CD4-positive, alpha-beta T cell treated with Interleukin-15 for 1 hour (primary cell): ENCODE measurements around the gene RAD51B.

Source experiments
- DNase-seq: peaks from one replicate; pipeline ENCODE4 v3.0.0-alpha.2; 2020

Gene RAD51B

DNA sequence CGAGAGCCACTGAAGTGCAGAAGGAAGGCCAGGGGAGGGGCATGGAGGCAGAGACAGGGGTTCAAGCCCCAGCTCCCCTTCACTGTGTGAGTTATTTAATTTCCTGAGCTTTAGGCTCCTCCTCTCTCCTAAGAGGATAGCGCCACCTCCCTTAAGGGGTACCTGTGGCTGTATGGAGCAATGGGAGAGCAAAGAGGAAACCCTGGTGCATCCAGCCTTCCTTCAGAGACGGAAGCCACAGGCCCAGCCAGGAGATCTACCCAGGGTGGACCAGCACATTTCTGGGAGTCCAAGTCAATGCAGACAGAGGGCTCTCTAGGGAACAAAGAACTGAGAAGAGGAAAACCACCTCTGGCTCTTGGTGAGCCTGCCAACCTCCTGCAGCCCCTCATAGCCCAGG lies 883.0 kb downstream of the RAD51B start:
- no peak for DNase-seq

DNA sequence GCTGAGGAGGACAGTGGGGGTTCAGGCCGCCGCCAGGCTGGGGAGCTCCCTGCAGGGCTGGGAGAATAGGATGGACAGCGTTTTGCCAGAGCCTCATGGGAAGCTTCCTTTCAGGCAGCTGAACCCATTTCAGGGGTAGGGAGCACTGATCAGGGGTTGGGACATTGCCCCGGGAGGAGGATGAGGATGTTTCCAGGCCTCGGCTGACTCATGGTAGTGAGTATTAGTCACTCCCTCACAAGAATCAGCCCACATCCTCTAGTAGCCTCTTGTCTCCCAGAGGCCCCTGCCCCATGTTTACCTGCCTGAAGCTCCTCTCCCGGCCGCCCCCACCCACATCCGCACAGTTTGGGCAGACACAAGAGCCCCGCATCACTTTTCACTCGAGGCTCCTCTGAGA lies 883.5 kb downstream of the RAD51B start:
- peak; percentile 44 for DNase-seq

DNA sequence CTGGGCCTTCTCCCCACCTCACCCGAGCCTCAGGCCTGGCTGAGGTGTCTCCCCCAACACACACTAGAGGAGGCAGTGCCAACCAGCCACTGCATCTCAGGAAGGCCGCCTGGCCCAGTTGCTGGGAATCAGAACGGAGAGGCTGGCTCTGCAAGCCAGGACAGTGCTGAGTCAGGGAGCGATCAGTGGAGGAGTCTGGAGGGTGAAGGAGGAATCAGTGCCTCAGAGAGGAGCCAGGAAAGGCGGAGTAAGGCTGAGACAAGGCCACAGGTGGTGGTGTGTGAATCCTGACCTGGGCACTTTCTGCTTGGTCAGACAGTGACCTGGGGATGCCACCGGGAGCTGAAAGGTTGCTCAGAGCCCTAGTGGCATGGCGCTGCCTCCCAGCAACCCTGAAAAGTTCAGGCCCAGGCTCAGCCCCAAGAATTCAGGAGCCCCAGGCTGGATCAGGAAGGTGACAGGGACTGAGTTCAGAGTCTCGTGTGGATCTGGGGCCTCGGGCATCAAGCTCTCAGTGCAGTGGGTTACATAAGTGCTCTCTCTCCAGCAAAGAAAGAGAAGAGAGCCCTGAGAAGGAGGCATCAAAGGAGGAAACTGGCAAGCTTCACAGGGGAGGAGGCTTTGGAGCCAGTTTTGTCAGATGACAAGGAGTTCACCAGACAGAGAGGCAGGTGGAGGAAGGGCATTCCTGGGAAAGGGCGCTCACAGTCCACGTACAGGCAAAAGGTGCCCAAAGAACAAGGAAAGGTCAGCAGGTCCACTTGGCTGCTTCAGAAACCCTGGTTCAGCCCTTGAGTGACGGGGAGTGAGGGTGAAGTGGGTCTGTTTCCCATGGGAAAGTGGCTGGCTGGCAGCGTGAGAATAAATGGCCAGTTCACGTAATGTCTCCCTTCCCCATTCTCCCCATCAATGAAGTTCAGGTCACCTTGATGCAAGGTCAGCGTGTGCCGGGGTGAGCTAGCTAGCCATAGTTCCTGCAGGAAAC lies 885.4 kb downstream of the RAD51B start:
- DNase-seq, result no peak

DNA sequence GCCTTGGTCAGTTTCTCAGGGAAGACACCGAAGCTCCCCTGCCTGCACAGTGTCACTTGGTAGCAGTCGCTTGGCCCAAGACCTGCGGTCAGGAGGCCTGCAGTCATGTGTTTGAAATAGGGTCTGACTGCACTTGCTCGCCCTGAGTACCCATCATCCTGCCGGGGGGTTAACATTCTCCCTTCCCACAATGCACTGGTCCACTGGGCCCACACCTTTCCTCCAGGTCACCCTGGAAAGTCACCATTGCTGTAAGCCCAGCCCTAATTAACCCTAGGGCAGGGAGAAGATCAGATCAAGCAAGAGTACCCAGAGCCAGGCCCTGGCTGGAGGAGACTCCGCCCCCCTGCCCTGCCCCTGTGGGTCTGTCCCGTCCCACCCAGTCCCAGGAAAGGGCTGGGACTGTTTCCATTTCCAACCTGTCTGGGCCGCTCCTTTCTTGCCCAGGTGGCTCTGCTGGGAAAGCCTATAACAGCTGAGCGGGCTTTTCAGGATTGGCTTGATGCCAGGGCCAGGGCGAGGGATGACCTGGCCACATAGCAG lies 886.2 kb downstream of the RAD51B start:
- DNase-seq, result no peak

DNA sequence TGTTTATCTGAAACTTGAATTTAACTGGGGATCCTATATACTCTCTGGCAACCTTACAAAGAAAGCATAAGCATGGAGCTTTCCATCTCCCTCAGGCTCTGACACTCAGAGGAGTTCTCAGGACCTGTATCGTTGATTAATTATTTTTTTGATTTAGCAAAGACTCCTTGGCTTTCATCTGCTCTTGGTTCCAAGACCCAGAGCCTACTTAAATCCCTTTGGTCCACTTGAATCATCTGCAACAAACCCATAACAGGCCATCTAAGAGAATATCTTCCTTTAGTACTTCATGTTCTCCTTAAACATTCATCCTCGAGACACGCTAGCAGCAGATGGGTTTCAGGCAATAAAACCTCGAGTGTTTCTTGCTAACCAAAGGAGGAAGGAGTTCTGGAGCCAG lies 887.9 kb downstream of the RAD51B start:
- no peak for DNase-seq

DNA sequence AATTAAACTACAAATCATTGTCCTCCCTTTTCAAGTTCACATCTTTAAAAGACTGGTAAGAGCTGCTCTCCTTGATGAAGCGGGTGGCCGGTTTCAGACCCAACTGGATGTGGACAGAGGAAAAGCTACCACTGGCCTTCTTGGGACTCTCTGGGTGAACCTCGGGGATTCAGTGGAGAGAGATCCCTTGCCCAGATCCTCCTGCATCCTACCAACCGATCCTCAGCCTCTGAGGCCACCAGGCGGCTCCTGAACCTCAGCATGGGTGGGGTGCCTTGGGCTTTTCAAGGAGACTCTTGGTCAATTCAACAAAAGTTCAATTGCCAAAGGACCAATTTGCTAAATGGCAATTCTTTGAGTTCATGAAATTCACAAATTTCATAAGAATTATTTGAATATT lies 888.8 kb downstream of the RAD51B start:
- no peak for DNase-seq

DNA sequence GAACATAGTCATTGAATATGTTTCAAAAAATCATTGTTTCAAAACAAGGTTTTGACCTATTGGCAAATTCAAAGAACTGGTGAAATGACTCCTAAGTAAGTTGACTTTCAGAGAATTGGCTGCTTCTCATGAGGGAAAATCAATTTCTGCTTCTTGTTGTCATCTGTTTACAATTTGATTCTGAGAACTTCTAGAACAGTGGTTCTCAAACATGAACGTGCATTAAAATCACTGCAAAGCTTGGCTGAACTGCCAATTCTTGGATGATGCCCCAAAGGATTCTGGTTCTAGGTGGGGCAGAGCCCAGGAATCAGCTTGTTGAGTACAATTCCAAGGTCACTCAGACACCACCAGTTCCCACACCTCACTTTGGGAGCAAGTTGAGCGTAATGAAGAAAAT lies 889.4 kb downstream of the RAD51B start:
- no peak for DNase-seq

DNA sequence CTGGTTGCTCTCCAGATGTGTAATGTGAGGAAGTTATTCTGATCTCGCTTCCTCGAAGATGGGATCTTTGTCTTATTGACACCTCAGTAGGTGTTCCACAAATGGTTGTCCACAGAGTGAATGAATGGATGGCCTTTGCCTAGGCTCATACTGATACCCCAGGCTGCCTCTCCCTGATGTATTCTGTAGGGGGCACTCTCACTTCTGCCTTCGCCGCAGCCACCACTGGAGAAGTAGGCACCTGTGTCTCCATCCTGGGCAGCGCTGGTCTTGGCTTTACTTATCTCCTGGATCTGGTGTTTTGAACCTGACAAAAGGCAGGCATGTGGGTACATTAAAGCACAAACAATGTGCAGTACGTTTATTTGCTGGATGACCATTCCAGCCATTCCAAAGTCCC lies 891.2 kb downstream of the RAD51B start:
- no peak for DNase-seq

DNA sequence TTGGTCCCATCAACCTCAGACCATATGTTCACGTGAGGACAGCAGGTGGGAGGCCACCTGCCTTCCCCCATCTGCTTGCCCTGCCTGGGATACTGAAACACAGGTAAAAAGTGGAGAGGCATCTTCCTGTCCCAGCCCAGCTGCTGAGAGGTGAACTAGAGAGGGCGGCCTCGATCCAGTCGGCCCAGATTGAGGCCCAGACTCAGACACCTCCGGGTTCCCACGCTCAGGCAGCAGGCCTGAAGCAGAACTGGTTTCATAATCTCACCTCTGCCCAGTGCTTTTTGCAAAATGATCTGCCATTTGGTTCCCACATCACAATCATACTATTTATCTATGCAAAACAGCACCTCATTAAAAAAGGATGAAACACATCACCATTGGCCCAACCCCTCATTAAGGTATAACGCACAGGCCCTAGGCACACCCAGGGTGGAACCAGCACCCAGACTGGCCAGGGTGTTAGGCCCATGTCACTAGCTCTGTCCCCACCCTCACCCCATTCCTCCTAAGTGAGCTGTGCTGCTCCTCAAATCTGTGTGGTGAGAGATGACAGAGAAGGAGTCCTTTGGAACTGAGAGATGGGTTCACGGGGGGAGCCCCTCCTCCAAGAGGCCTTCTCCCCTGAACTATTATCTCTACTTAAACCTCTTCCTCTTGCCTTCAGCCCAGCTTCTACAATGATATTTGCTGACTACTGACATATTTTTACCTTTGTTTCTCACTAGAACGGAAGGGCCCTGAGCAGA lies 892.2 kb downstream of the RAD51B start:
- no peak for DNase-seq

DNA sequence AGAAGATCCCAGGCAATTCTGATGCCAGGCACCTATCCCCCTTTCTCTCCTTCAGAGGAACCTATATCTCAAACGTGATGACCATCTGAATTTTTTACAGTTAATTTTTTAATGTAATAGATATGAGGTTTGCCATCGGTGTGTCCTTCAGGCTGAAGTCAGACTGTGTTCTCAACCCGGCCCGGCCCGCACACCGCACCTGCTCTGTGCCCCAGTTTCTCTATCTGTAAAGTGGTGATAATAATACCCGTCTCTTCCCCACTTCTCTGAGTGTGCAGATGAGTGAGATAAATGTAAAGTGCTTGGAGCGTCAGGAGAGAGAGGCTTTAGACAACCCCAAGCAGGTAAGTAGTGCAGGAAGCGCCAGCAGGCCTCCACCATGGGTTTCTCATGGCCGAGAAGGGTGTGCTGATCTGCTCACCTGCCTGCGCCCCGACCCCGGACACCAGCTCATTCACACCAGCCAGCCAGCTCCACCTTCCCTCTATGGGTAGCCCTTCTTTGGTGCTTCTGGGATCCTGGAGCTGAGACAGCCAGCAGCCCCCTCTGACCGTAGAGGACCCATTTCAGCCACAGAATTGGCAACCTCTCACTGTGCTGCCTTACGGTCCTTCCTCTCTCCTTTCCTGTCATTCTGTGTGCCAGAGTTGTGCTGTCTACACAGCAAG lies 893.3 kb downstream of the RAD51B start:
- DNase-seq, result no peak

DNA sequence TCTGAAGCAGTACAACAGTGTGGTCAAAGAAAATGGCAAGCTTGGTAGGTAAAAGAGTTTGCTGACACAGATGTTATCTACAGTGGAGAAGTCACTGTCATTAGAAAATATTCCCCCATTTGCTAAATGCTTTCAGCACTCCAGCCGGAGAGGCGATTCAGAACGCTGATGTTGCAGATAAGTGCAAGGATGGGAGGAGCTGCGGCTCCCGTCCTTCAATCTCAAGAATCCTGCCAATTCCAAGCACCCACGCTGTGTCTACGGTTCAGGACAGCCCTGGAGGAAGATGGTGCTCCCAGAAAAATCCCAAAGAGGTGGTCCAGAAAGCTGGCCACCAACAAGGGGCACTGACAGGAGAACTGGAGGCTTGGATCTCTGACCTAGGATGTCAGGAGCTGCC lies 894.2 kb downstream of the RAD51B start:
- no peak for DNase-seq

DNA sequence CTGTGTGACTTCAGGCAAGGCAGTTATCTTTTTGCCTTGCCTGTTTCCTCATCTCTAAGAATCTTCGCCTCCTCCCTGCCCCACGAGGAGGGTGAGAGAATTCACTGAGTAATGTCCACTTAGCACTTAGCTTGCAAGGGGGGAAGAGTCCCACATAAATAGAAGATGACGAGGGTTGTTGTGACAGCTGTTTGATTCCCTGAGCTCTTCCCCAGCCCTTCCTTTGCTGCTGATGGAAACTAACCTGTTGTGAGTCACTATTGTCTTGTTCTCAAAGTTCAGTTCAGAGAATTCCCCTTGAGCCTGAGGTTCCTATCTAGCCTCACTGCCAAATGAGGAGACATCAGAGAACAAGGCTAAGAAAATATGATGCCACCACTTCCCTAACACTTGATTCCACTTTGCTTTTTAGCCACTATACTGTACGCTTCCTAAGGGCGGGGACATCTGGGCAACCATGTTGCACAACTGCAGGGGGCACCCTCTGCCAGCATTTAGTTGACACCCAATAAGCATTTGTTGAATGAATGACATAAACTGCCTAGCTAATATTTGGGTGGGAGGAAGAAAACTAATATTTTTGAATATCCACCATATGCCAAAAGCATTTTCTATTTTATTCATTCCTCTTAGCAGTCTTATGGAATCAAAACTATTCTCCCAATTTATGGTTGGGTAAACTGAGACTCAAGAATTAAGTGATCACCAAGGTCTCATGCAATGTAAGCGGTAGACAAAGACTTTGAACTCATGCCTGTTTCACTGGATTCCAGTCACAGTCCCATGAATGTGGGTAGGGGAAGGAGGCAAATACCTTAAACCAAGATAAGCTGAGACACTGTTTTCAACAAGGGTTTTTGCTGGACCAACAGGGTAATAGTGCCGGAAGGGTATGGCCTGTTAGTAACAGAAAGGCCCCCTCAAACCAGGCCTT lies 895.7 kb downstream of the RAD51B start:
- peak; percentile 44 for DNase-seq

DNA sequence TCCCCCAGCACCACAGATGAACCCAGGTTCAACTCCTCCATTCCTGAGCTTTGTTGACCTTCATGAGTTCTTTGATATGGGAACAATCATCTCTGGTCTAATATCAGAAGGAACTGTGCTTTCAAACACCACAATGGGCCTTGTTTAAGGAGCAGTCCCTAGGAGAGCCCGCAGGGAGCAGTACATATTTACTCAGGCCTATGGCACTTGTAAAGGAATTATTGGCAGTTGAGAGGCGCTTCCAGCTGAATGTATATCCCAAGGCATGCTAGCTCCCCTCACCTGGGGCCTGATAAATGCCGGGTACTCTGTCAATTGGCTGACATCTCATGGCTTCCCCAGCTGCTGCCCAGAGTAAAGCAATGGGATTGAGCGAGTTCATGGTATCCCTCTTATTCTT lies 897.1 kb downstream of the RAD51B start:
- no peak for DNase-seq

DNA sequence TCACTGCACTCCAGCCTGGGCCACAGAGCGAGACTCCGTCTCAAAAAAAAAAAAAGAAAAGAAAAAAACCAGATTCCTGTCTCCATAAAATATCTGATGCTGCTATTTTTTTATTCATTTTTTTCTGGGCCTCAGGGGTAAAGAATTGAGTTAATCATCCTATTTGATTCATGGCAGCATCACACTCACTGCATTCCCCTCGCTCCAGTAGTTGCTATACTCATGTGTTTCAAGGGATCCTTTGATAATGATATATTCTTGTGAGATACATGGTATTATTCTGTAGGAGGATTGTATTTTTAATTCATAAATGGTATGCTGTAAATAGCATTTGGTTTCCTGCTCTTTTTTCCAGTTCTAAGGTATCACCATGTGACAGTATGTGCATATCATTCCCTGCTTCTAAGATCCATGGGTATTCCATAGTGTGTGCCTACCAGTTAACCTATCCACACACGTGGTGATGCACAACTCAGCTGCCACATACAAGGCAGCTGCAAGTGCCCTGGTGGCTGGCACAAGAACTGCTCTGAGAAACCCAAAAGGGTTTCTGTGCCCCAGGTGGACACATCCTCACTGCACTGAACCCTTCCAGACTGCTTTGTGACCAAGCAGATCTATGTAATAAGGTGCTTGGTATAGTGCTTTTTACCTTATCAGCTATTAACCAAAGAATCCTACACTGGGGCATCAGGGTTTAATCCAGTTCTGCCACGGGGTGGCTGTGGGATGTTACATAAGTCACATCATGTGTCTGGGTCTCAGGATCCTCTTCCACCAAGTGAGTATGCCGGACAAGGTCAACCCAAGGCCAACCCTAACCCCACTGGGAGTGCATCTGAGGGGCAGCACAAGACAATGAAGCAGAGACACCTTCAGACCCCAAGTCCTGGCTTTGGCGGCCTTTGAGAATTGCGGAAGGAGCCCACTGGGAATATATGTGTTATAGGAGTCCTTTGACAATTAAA lies 898.7 kb downstream of the RAD51B start:
- DNase-seq, result no peak

DNA sequence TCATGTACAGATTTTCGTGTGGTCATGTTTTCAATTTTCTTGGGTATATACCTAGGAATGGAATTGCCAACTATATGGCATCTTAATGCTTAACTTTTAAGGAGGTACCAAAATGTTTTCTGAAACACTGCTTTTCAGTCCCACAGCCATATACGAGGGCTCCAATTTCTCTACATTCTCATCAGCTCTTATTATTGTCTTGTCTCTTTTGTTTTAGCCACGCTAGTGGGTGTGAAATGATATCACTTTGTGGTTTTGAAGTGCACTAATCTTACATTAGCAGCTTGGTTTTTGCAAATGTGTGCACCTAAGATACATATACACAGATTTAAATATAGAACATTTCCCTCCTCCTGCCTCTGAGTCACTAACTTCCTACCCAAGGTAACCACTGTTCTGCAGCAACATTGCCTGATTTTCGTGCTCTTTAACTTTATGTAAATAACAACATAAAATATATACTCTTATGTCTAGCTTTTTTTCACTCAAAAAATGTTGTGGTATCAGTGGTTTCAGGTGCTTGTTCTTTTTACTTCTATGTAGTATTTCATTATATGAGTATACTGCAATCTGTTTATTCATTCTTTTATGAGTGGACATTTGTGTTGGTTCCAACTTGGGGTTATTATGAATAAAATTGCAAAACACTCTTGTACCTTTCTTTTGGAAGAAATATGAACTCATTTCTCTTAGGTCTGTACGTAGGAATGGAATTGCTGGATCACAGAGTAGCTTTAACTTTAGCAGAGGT lies 900.2 kb downstream of the RAD51B start:
- no peak for DNase-seq

DNA sequence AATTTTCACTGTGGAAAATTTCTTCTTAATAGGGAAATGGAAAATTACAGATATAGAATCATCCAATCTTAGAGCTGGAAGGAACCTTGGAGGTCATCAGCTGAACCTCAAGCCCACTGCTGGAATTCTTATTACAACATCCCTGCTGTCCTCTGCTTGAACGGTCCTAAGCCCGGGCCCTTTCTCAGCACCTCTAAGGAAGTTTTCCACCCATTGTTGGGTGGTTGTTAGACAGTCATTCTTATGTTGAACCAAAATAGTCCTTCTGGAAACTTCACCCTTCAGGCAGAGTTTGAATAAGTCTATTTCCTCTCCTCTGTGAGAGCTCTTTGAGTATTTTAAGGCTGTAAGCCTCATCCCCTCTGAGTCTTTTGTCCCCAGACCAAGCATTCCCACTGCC lies 902.6 kb downstream of the RAD51B start:
- no peak for DNase-seq

DNA sequence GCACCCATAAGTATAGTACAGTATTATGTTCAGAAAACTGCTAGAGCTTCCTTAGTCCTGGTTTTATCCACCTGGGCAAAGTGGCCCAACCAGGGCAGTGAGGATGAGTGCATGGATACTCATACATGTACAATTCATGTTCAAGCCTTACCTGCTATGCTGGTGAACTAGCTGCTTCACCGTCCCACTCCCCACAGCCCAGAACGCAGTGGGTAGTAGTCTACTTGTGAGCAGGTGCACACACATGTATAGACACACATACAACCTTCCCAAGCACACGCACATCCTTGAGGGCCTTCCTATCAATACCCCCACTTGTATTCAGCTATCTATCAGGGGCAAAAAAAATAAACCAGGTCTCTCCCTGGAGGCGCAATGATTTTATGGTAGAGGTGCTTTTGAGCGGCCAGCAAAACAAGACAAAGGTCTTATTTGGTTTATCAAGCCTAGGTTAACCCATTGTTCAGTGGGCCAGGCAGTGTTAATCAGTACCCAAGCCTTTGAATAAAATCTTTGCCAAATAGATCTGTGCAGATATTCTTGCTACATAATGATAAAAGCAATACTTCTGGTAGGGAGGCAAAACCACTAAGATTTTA lies 903.5 kb downstream of the RAD51B start:
- DNase-seq, result no peak

DNA sequence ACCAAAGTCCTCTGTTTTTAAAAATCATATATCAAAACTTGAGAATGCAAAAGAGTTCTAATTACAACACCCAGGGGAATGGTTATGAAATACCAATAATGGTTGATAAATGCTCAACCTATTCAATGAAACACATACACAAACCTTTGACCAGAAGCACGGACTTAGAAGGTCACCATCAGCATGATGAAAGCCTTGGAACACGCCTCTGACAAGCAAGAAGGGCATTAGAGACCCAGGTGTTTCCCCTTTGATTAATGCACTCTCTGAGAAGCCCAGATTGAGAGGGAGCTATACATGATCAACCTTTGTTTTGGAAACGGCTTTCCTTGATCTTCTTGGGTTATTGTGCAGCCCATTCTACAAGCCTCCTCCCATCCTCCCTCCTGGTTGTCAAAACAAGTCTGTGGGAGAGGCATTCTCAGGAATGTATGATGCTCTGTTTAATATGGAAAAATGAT lies 904.3 kb downstream of the RAD51B start:
- no peak for DNase-seq

DNA sequence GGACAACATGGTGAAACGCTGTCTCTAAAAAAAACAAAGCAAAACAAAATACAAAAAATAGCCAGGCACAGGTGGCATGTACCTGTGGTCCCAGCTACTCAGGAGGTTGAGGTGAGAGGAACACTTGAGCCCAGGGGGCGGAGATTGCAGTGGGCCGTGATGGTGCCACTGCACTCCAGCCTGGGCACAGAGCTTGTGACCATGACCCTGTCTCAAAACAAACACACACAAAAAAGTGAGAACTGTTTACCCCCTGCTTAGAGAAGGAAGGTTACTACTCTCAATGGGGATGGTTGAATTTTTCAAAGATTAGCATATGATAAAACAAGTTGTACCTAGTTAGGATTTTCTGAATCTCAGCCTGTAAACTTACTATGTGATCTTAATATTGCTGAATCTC lies 905.3 kb downstream of the RAD51B start:
- no peak for DNase-seq
